ENCODE data around the gene ADCK2.
"Not testable (repeated sequence)": the region's sequence is repeated elsewhere in the genome, so short reads cannot be mapped to it uniquely, and the experiment has no call there.

Gene ADCK2

GRCh38 chr7:140646931-140647647 lies 25.7 kb upstream of the ADCK2 start:
- peak; percentile 45 to 48 for DNase-seq

DNA sequence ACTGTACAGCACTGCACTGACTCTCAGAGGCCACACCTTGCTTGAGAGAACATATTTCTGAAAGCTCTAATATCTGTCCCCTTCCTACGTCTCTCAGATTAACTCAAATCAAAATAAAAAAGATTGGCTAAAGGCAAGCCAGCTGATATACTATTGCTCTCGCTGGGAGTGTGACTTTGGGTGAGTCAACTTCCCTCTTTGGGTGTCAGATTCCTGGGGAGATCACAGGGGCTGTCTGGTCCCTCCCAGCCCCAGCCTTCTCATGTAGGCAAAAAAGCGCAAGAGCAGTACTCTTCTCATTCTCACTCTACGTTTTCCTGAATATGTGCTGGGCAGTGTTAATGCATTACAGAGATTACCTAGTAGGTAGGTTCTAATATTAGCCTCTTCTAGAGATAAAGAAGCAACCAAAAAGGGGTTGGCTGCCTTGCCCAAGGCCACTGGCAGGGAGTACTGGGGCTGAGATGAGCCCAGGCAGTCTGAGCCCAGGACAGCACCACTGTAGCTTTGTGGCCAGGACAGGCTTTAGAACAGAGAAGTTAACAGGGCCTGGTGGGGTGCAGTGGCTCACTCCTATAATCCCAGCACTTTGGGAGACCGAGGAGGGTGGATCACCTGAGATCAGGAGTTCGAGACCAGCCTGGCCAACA lies 23.1 kb upstream of the ADCK2 start:
- no peak for DNase-seq

DNA sequence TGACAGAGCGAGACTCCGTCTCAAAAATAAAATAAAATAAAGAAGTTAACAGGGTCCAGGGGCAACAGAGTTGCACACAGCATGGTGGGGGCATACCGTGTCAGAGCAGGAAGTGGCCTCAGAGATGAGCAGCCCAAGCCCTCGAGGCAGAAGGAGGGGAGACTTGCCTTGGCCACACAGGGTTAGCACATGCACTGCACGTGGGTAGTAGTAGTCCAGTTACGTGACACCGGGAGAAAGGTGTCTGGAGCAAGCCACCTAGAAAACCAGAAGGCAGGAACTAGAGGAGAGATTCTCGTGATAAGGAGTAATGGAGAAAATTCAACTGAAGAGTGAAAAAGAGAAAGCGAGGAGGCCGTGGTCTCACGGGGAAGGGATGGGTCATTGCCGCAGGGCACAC lies 22.4 kb upstream of the ADCK2 start:
- DNase-seq: no peak

- peak; percentile 47 to 48 for DNase-seq
Observed at GRCh38 chr7:140653319-140654108, 19.2 kb upstream of the ADCK2 start.

GRCh38 chr7:140654109-140654387 lies 18.7 kb upstream of the ADCK2 start:
- DNase-seq: no peak

DNA sequence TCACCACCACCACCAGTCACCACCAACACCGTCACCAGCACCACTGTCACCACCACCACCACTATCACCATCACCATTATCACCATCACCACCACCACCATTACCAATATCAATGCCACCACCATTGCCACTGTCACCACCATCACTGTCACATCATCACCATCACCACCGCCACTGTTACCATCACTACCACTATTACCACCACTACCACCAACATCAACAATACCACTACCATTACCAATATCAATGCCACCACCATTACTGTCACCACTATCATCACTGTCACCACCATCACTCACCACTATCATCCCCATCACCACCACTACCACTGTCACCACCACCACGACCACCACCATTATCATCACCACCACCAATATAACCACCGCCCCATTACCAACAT lies 18.1 kb upstream of the ADCK2 start:
- no peak for DNase-seq

DNA sequence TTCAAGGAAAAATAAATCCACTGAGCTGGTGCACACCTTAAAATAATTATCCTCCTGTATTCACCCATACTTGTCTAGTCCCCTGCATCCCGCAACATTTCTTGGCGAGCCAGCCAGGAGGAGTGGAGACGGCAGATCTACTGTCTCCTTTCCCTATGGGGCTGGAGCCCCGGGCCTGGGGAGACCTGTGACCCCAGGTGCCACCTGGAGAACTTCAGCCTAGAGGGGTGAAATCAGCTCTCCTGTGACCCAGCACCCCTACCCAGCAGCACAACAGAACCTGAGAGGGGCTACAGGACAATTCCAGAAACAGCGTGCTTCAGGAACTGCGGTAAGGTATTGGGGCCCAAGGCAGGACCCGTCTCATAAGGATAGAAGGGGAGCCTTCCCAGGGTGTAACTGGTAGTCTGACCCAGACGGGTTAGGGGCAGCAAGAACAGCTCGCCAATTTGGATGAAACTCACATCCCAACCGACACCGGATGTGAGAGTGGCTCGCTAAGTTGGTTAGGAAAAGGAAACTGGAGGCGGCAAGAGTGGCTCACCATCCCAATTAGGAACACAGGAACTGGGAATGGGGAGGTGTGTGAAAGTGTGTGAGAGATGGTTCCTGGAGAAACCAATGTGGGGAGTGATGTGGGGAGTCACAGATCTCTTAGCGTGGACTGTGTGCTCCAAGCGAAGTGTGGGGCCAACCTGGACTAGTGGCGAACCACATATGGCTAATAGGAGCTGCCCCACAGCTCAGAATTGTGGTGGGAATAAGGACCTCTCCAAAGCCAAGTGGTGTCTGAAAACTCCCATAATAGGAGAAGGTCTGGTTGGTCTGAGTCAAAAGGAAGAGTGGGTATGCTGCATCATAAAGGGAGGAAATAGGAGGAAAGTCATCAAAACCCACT lies 17.0 kb upstream of the ADCK2 start:
- DNase-seq: no peak

DNA sequence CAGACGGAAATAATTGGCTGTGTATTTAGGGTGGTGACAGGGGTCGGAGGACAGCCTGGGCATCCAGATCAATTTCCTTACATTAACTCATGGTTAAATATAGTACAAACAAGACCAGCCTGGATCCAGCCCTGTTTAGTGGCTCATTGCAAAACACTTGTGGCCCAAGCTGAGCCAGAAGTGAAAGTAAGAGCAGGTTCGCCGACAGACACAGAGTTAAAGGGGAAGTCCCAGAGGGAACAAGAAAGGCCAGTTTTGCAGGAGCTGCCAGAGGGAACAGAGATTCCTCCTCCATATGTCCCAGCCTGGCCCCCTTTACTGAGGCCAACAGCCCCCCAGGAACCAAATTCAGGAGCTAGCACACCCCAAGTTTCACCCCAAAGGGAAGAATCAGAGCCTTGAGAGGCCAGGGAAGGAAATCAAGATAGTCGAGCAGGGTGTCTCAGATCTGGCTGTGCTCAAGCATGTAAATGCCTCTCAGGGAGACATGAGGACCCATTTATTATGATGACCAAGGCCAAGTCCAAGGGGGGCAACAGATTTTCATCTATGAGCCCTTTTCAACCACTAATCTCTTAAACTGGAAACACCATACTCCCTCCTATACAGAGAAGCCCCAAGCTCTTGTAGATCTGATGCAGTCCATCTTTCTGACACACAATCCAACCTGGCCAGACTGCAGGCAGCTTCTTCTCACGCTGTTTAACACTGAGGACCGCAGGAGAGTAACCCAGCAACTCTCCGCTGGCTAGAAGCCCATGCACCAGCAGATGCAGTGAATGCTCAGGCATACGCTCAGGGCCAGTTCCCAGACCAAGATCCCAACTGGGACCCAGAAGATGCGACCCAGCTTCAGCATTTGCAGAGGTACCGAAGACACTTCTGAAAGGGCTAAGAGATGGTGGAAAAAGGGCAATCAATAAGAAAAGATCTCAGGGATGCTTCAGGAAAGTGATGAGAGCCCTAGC lies 15.9 kb upstream of the ADCK2 start:
- DNase-seq: peak in 1 of 2 experiments; percentile 36

DNA sequence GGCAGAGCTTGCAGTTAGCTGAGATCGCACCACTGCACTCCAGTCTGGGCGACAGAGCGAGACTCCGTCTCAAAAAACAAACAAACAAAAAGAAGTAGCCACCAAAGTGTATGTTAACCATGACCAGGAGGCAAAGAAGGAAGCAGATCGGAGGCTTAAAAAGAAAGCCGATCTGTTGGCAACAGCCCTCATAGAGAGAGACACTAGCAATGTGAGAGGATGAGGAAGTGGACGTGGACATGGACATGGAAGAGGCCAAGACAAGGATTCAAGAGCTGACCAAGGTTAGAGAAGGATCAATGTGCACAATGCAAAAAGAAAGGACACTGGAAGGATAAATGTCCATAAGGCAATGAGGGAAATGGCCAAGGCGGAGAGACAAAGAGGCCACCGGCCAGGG lies 14.9 kb upstream of the ADCK2 start:
- no peak for DNase-seq

- DNase-seq: no peak
Observed at GRCh38 chr7:140659856-140660255, 12.9 kb upstream of the ADCK2 start.

DNA sequence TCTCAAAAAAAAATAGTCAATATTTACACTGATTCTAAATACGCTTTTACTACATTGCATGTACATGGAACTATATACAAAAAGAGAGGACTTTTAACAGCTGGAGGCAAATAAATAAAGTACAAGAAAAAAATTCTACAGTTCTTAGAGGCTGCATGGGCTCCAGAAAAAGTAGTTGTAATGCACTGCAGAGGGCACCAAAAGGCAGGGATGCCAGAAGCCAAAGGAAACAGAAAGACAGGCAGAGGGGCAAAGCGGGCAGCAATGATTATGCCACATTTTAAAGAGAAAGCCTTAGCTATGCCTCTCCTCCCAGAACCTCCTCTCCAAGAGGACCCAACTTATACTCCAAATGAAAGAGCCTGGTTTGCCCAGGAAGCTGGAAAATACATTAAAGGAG lies 11.6 kb upstream of the ADCK2 start:
- no peak for DNase-seq

- not testable (repeated sequence) for DNase-seq
Observed at GRCh38 chr7:140662938-140663337, 9.8 kb upstream of the ADCK2 start.

DNA sequence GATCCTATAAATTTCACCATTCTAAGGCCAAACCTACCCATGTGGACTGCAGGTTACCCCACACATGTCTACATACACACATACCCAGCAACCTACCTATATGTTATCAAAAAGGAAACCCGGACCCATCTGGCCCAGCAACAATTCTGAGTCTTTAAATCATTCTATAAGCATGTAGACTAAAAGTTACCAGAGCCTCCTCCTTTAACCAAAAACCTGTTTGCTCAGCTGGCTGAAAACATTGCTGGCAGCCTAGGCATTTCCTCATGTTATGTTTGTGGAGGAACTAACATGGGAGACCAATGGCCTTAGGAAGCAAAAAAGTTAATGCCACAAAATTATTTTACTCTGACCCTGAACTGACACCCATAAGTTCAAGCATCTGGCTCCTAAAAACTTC lies 5.3 kb upstream of the ADCK2 start:
- no peak for DNase-seq

GRCh38 chr7:140668641-140669040 lies 4.1 kb upstream of the ADCK2 start:
- no peak for DNase-seq

GRCh38 chr7:140669352-140669751 lies 3.4 kb upstream of the ADCK2 start:
- DNase-seq: no peak

GRCh38 chr7:140669862-140670261 lies 2.9 kb upstream of the ADCK2 start:
- DNase-seq: not testable (repeated sequence)

DNA sequence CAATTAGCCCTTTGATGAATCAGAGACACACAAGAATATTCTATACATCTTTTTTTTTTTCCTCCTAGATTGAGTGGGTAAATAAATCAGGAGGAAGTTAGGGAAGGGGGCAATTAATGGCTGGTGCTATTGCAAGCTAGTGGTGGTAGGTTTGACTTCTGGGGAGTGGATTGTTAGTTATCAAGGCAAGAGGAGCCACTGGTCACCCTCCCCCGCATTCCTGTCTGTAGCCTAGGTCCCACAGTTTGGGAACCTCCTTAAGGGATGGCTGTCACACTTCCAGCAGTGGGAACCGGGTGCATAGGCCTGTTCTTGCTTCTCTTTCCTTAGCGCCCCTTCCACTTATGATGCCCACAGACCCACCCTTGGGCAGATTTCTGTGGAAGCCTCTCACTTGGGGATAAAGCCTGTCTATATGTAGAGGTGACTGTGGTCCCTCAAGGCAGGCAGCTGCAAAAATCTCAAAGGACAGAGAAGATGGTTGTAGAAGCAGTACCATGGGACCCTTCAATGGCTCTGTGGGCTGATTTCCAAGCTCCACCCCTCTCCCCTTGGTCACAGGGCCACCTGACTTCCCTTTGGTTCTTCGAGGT lies 2.3 kb upstream of the ADCK2 start:
- DNase-seq: no peak

GRCh38 chr7:140671966-140672365 lies 779 bp upstream of the ADCK2 start:
- DNase-seq: no peak

GRCh38 chr7:140673063-140673773 lies 473 bp downstream of the ADCK2 start:
- DNase-seq: peak; percentile 75 to 80

GRCh38 chr7:140673774-140674155 lies 1.0 kb downstream of the ADCK2 start:
- no peak for DNase-seq

GRCh38 chr7:140674356-140674800 lies 1.6 kb downstream of the ADCK2 start:
- no peak for DNase-seq

All from activated T-cell treated with anti-CD3 and anti-CD28 coated beads, Interleukin-2, amount 50 U/mL, for 48 hours (primary cell).